ENCODE results near the gene PI4KB. TPM values are rescaled to one million over a fixed set of nuclear protein-coding genes. Genes with fewer than 3 reads are reported as not detected.

Gene PI4KB
- total and polyA plus RNA-seq, 9 of the 15 experiments (the other 6 are each of a cell fraction or from before 2014, with no cell fraction given), result 3.1 to 65.4 (median 45.1) TPM

DNA sequence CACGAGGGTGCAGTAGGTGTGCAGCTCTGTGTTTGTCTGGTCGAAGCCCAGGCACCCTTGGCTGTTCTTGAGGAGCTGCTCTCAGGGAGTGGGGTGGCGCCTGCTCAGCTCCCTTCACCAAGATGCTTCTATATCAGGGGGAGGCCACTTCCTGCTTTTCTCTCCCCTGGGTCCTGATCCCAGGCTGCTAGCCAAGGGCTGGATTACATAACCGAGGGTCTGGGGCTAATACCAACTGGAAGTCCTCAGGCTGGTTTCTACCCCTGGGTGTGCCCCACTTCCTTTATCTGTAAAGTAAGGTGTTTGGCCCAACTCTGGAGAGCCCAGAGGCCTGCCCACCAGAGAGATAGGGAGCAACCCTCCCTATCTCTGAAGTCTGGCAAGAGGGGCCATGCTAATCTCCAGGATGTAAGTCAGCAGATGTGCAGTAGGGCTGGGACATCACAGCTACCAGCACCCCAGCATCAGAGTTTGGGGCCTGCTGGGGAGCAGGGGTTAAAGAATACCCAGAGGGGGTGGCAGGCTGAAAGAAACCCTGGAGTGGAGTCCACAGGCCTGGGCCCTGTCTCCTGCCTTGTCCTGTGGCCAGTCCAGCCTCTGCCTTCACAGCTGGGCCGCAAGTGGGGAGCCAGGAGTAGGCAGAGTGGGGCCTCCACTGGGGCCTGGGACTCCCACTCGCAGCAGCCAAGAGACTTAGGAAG, 43.1 kb upstream of the PI4KB start (continued):
- TF ChIP-seq MAZ (CRISPR knock-in tag; conservative IDR thresholded peaks at IDR 0.05 in 1 of 2, IDR thresholded peaks at IDR 0.05 in 1 of 2), result no peak
- TF ChIP-seq NR3C1 (CRISPR knock-in tag; IDR thresholded peaks at IDR 0.05), result no peak
- no peak for TF ChIP-seq HNRNPK (IDR thresholded peaks at IDR 0.05; ENCODE audit: low read depth, low read length, poor library complexity, severe bottlenecking)
- TF ChIP-seq ZFP30 (CRISPR knock-in tag; IDR thresholded peaks at IDR 0.05; ENCODE audit: borderline replicate concordance), result no peak
- TF ChIP-seq EZH2 (IDR thresholded peaks at IDR 0.05; ENCODE audit: borderline replicate concordance, low read depth, low read length), result no peak
- TF ChIP-seq ZNF57 (CRISPR knock-in tag; IDR thresholded peaks at IDR 0.05), result no peak
- peak; percentile 90 for TF ChIP-seq SPI1 (IDR thresholded peaks at IDR 0.05; ENCODE audit: borderline replicate concordance, low read depth, low read length)
- peak; percentile 39 for TF ChIP-seq SMARCB1 (IDR thresholded peaks at IDR 0.05; ENCODE audit: insufficient read length, low read depth)
- TF ChIP-seq, protein P1, sequence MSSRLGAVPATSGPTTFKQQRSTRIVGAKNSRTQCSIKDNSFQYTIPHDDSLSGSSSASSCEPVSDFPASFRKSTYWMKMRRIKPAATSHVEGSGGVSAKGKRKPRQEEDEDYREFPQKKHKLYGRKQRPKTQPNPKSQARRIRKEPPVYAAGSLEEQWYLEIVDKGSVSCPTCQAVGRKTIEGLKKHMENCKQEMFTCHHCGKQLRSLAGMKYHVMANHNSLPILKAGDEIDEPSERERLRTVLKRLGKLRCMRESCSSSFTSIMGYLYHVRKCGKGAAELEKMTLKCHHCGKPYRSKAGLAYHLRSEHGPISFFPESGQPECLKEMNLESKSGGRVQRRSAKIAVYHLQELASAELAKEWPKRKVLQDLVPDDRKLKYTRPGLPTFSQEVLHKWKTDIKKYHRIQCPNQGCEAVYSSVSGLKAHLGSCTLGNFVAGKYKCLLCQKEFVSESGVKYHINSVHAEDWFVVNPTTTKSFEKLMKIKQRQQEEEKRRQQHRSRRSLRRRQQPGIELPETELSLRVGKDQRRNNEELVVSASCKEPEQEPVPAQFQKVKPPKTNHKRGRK (tag; IDR thresholded peaks at IDR 0.05), result no peak
- no peak for TF ChIP-seq CTCF (IDR thresholded peaks at IDR 0.05 in 2 of 3, conservative IDR thresholded peaks at IDR 0.05 in 1 of 3; ENCODE audit: insufficient read depth in 2 of 3, low read depth in 1 of 3, low read length in 3 of 3)
- peak; percentile 39 for TF ChIP-seq CHD4 (IDR thresholded peaks at IDR 0.05; ENCODE audit: insufficient read depth, insufficient replicate concordance, low read depth, low read length, poor library complexity, severe bottlenecking)
- TF ChIP-seq NR2F6 (CRISPR knock-in tag; IDR thresholded peaks at IDR 0.05), result no peak
- TF ChIP-seq POLR2G (IDR thresholded peaks at IDR 0.05; ENCODE audit: low read depth, low read length), result 0 out of 2 replicates have a peak, but pooled peaks have one; percentile 21
- no peak for TF ChIP-seq DACH1 (IDR thresholded peaks at IDR 0.05; ENCODE audit: partially characterized antibody)
- TF ChIP-seq ADNP (tag; IDR thresholded peaks at IDR 0.05), result no peak
- no peak for TF ChIP-seq ZEB2 (IDR thresholded peaks at IDR 0.05)
- TF ChIP-seq RB1 (IDR thresholded peaks at IDR 0.05; ENCODE audit: low read depth), result no peak
- TF ChIP-seq FOXA3 (CRISPR knock-in tag; conservative IDR thresholded peaks at IDR 0.05 in 1 of 2, IDR thresholded peaks at IDR 0.05 in 1 of 2), result no peak
- no peak for TF ChIP-seq NFXL1 (CRISPR knock-in tag; IDR thresholded peaks at IDR 0.05)
- TF ChIP-seq, protein P2, sequence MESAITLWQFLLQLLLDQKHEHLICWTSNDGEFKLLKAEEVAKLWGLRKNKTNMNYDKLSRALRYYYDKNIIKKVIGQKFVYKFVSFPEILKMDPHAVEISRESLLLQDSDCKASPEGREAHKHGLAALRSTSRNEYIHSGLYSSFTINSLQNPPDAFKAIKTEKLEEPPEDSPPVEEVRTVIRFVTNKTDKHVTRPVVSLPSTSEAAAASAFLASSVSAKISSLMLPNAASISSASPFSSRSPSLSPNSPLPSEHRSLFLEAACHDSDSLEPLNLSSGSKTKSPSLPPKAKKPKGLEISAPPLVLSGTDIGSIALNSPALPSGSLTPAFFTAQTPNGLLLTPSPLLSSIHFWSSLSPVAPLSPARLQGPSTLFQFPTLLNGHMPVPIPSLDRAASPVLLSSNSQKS (CRISPR knock-in tag; IDR thresholded peaks at IDR 0.05), result no peak
- TF ChIP-seq, protein P3, sequence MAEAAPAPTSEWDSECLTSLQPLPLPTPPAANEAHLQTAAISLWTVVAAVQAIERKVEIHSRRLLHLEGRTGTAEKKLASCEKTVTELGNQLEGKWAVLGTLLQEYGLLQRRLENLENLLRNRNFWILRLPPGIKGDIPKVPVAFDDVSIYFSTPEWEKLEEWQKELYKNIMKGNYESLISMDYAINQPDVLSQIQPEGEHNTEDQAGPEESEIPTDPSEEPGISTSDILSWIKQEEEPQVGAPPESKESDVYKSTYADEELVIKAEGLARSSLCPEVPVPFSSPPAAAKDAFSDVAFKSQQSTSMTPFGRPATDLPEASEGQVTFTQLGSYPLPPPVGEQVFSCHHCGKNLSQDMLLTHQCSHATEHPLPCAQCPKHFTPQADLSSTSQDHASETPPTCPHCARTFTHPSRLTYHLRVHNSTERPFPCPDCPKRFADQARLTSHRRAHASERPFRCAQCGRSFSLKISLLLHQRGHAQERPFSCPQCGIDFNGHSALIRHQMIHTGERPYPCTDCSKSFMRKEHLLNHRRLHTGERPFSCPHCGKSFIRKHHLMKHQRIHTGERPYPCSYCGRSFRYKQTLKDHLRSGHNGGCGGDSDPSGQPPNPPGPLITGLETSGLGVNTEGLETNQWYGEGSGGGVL (CRISPR knock-in tag; IDR thresholded peaks at IDR 0.05), result no peak
